HepG2 (cell line): ENCODE results near the gene SUN1. TPM values are rescaled to one million over a fixed set of nuclear protein-coding genes. Genes with fewer than 3 reads are reported as not detected.

Experiments
- ATAC-seq: fragments of 200-7000 bp; cut with Tn5 transposase; 3 replicates; pipeline ENCODE4 v1.9.1; 2020; ENCODE audit warnings: mild to moderate bottlenecking, moderate library complexity
- BruUV-seq: library from RNA; stranded (reverse); fragments of 400-500 nt; replicated peaks from 2 replicates; lab custom pipeline; 2021; lab: Mats Ljungman, UMichigan
- CTCF ChIA-PET: fragments of 300-600 bp; formaldehyde crosslinking; extraction: SDS; loops from one replicate; lab custom pipeline; 2021; ENCODE audit warnings: low total read pairs, inconsistent platforms, low intra/inter-chr PET ratio; lab: Yijun Ruan, JAX
- POLR2A ChIA-PET: fragments of 350-600 bp; sonication (Branson Sonifier 250); formaldehyde crosslinking; loops from one replicate; lab custom pipeline; 2020; ENCODE audit warnings: antibody characterized with exemption, inconsistent platforms; lab: Yijun Ruan, JAX
- DNase-seq: peaks from one replicate; pipeline ENCODE4 v3.0.0-alpha.2; 2015; ENCODE audit warnings: low spot score
- FAIRE-seq: peaks from 3 replicates; lab custom pipeline; 2011; peaks lifted over from hg19 to GRCh38; lab: Jason Lieb, UNC
- H2AFZ ChIP-seq: one replicate; pipeline ENCODE4 v1.6.1; 2011; ENCODE audit warnings: low read length, inconsistent platforms
- H3K27ac ChIP-seq: fragments of 300-600 bp; 3 replicates; pipeline ENCODE4 v1.8.0; 2011; ENCODE audit warnings: mixed run types, mild to moderate bottlenecking, mixed read lengths, low read length, inconsistent platforms; ENCODE audit not compliant: insufficient read depth; ENCODE audit errors: extremely low read length
- H3K27me3 ChIP-seq, 2 experiments: fragments of 200-600 bp in 1 of 2; 2 replicates in 1 of 2; 3 replicates in 1 of 2; pipeline versions ENCODE4 v1.6.0 to v1.8.0; 2011; ENCODE audit warnings: low read length in 2 of 2, mild to moderate bottlenecking in 2 of 2, moderate library complexity in 2 of 2, inconsistent platforms in 1 of 2; ENCODE audit not compliant: insufficient read depth in 2 of 2, control insufficient read depth in 1 of 2
- H3K36me3 ChIP-seq, 2 experiments: fragments of 200-600 bp in 1 of 2; replicated peaks in 1 of 2; 2 replicates in 1 of 2; 3 replicates in 1 of 2; pipeline versions ENCODE4 v1.5.1 to v1.8.0; 2011; ENCODE audit warnings: low read length in 2 of 2, inconsistent platforms in 1 of 2; ENCODE audit not compliant: insufficient read depth in 2 of 2, control insufficient read depth in 1 of 2
- H3K4me1 ChIP-seq: 2 replicates; pipeline ENCODE4 v1.5.1; 2012; ENCODE audit warnings: low read length, inconsistent platforms; ENCODE audit not compliant: insufficient read depth
- H3K4me2 ChIP-seq: 2 replicates; pipeline ENCODE4 v1.6.0; 2011; ENCODE audit warnings: low read depth, low read length, inconsistent platforms
- H3K4me3 ChIP-seq, 3 experiments: fragments of 200-600 bp in 1 of 3; sonication (generic), shearing (Covaris generic) in 1 of 3; replicated peaks in 1 of 3; 2 replicates each; pipeline ENCODE4 v1.5.1; 2011 to 2016; ENCODE audit warnings: low read length in 3 of 3, inconsistent platforms in 2 of 3, low read depth in 2 of 3, mild to moderate bottlenecking in 2 of 3, control low read depth in 1 of 3, mixed read lengths in 1 of 3; ENCODE audit not compliant: insufficient read depth in 1 of 3
- H3K79me2 ChIP-seq: one replicate; pipeline ENCODE4 v1.6.1; 2011; ENCODE audit warnings: low read length, inconsistent platforms; ENCODE audit not compliant: insufficient read depth
- H3K9ac ChIP-seq: 2 replicates; pipeline ENCODE4 v1.6.0; 2011; ENCODE audit warnings: mild to moderate bottlenecking, low read depth, low read length, inconsistent platforms; ENCODE audit not compliant: insufficient read depth
- H3K9me3 ChIP-seq: 2 replicates; pipeline ENCODE4 v1.5.1; 2012; ENCODE audit warnings: mild to moderate bottlenecking, low read length
- H4K20me1 ChIP-seq: 2 replicates; pipeline ENCODE4 v1.6.0; 2011; ENCODE audit warnings: inconsistent platforms, mild to moderate bottlenecking, low read length, moderate library complexity; ENCODE audit not compliant: insufficient read depth
- BCLAF1 ChIP-seq: fragments of 450-650 bp; IDR thresholded peaks from 2 replicates; pipeline ENCODE4 v1.6.1; 2017; ENCODE audit warnings: mild to moderate bottlenecking
- CTCF ChIP-seq: sonication (generic); formaldehyde crosslinking; IDR thresholded peaks from 2 replicates; pipeline ENCODE4 v1.5.0; 2020; ENCODE audit warnings: mild to moderate bottlenecking, missing genetic modification reagents, moderate library complexity
- STAG1 ChIP-seq: sonication (generic); formaldehyde crosslinking; IDR thresholded peaks from 2 replicates; pipeline ENCODE4 v1.4.0; 2020; ENCODE audit warnings: missing genetic modification reagents
- WGBS: methylation state at CpG from one replicate; pipeline ENCODE4 v1.1.6; 2017; ENCODE audit warnings: low lambda C conversion rate; 5-methylcytosine and 5-hydroxymethylcytosine counted together
- in situ Hi-C: cut with HindIII; loops from 2 replicates; pipeline ENCODE4 v1.10.0; 2017; ENCODE audit warnings: low pct_unique_long_range_greater_than_20kb; ENCODE audit not compliant: extremely low pct_ligation_motif_present
- intact Hi-C: fragments of 100-400 bp; cut with micrococcal nuclease; formaldehyde crosslinking; loops from one replicate; pipeline ENCODE4 v1.10.0; 2022; ENCODE audit not compliant: unreplicated experiment
- polyA plus RNA-seq, 8 experiments: library from polyadenylated mRNA; depleted of rRNA in 3 of 8; stranded (reverse) in 7 of 8; unstranded in 1 of 8; fragments of >200 nt; fragmentation: Illumina TruSeq in 4 of 8; extraction: Trizol in 4 of 8; gene quantifications; 2 replicates each; pipeline versions ENCODE4 v1.2.1 to v1.2.3, GENCODE V29; 2011 to 2016; ENCODE audit warnings: low read depth in 4 of 8, missing spikeins in 1 of 8, mixed read lengths in 1 of 8; ENCODE audit not compliant: insufficient read depth in 1 of 8
- total RNA-seq, 5 experiments: library from RNA; depleted of rRNA; stranded (reverse); fragments of >200 nt; fragmentation: Illumina TruSeq; extraction: Trizol; gene quantifications; 2 replicates each; pipeline ENCODE4 v1.2.3, GENCODE V29; 2016; ENCODE audit warnings: low read depth in 1 of 5

Gene SUN1
- total and polyA plus RNA-seq, 2 of the 13 experiments (the other 11 are each of a cell fraction or from before 2014, with no cell fraction given), result 47.0 to 126 TPM

- ChIA-PET CTCF (interaction anchor here (4.2 kb wide), 1 partner anchor 86 kb away, joined by 23 read pairs; no protein-coding TSS in a partner anchor), POLR2A (no interaction called here)
- no peak overlapping the region for H3K4me3 ChIP-seq
- H3K9ac ChIP-seq, result no peak overlapping the region
- H3K27ac ChIP-seq, result no peak overlapping the region
- no peaks in the 10 kb centered on the region for H3K4me1 ChIP-seq
- H2AFZ ChIP-seq, result no peak overlapping the region
- DNase-seq (no peak), ATAC-seq (peak; percentile 69), FAIRE-seq (no peak)
- no peak overlapping the region for H3K4me2 ChIP-seq
- intact Hi-C loops, result loop anchor here (1.0 kb wide), 1 partner anchor 25 kb away; no protein-coding TSS in a partner anchor
- 93% methylated on average over 24 of the region's 27 CpGs for WGBS
- in situ Hi-C loops, result loop anchor here (5.0 kb wide), 1 partner anchor 85 kb away; no protein-coding TSS in a partner anchor
- H3K27me3 ChIP-seq, result no peaks in the 10 kb centered on the region
- no peaks in the 10 kb centered on the region for H3K79me2 ChIP-seq
- H3K36me3 ChIP-seq, result peaks cover 9 to 26% of the 10 kb centered on the region in 2 experiments; a peak in 4 of 5 replicates
- BruUV-seq, result no TSS peak
- H4K20me1 ChIP-seq, result no peaks in the 10 kb centered on the region
- H3K9me3 ChIP-seq, result no peaks in the 10 kb centered on the region
- TF ChIP-seq BCLAF1 (no peak), STAG1 (0 out of 2 replicates have a peak, but pooled peaks have one; percentile 18), CTCF (CRISPR knock-in tag) (0 out of 2 replicates have a peak, but pooled peaks have one; percentile 4)
These were observed 44.7 kb upstream of the SUN1 start for GRCh38 chr7:787332-788240.
